H1 (cell line): ENCODE results near the gene GGTLC2. TPM values are rescaled to one million over a fixed set of nuclear protein-coding genes. Genes with fewer than 3 reads are reported as not detected.

Experiments used
- EZH2 ChIP-seq: fragments of 200-600 bp; sonication (generic); IDR thresholded peaks from 2 replicates; pipeline ENCODE4 v1.7.1; 2012; ENCODE audit warnings: low read depth, mild to moderate bottlenecking, moderate library complexity, low read length, inconsistent platforms; ENCODE audit not compliant: severe bottlenecking
- JUND ChIP-seq: IDR thresholded peaks from 2 replicates; pipeline ENCODE4 v1.6.1; 2011; ENCODE audit warnings: mild to moderate bottlenecking, improper control_type of control experiment, low read length
- RFX5 ChIP-seq: IDR thresholded peaks from 2 replicates; pipeline ENCODE4 v1.6.1; 2011; ENCODE audit warnings: low read depth, low read length, improper control_type of control experiment, borderline replicate concordance
- SIX5 ChIP-seq: IDR thresholded peaks from 2 replicates; pipeline ENCODE4 v1.6.1; 2011; ENCODE audit warnings: mild to moderate bottlenecking, low read depth, low read length
- SRF ChIP-seq: IDR thresholded peaks from 2 replicates; pipeline ENCODE4 v1.6.1; 2011; ENCODE audit warnings: mild to moderate bottlenecking, low read depth, low read length, moderate library complexity
- TEAD4 ChIP-seq: IDR thresholded peaks from 2 replicates; pipeline ENCODE4 v1.6.1; 2012; ENCODE audit warnings: low read depth, low read length, inconsistent platforms, mixed read lengths
- polyA plus RNA-seq, 7 experiments: library from polyadenylated mRNA; depleted of rRNA in 3 of 7; stranded (reverse) in 5 of 7; unstranded in 2 of 7; fragments of >200 nt in 5 of 7; fragments of 200-250 nt in 2 of 7; gene quantifications; 1 replicate in 5 of 7; 2 replicates in 1 of 7; 4 replicates in 1 of 7; pipeline versions ENCODE4 v1.2.1 to v1.2.3, GENCODE V29; 2011 to 2013; ENCODE audit warnings: missing spikeins in 2 of 7, mixed read lengths in 2 of 7
- total RNA-seq: library from RNA; stranded (reverse); fragmentation: NEBNext Ultra II Directional; extraction: Animal tissue kit (Norgen Biotek cat#: 25700); gene quantifications from 2 replicates; pipeline ENCODE4 v1.2.1, GENCODE V29; 2021

The GGTLC2 gene
- total and polyA plus RNA-seq, 2 of the 8 experiments (the other 6 are each of a cell fraction or from before 2014, with no cell fraction given) = not detected

DNA sequence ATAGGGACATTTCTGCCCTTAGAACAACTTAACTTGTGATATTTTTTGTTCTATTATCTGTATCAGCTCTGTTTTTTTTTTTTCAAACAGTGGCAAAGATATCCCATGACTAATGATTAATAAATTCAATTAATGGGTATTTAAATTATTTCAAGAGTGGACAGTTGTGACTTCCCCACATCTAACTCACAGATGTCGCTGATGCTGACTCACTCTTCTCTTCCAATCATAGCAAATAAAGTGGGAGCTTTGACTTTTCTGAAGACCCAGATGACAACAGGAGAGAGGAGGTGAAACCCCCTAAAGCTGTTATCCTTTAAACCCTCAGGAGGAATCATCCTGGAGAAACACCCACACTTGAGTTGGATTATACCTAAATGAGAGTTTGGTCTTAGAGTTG, 27.1 kb downstream of the GGTLC2 start (continued):
- TF ChIP-seq EZH2 (no peak), JUND (no peak), RFX5 (no peak), TEAD4 (no peak), SRF (no peak), SIX5 (no peak)
